ENCODE results near the gene AMER2. TPM values are rescaled to one million over a fixed set of nuclear protein-coding genes. Genes with fewer than 3 reads are reported as not detected.

Gene AMER2
- total RNA-seq, 4 donors from 2014 or later = 0.09 to 2.4 TPM; not detected in 2

DNA sequence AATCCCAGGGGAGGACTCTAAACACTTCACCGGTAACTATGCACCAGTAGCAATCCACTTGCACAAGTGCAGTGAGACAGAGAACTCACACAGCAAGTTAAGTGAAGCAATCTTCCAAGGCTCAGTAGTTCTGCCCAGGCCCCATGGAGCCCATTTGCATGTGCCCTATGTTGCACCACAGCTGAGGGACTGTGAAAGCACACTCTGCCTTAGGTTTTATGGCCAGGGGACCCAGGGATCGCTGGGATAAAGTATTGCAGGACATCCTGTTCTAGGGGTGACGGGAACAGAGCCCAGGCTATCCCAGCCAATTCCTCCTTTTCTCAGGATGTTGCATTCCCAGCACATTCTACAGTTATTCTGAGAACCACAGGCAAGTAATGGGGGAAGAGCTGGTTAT, 6.0 kb upstream of the AMER2 start:
- no peaks in the 10 kb centered on the region for H3K4me1 ChIP-seq
- H3K9me3 ChIP-seq = no peaks in the 10 kb centered on the region
- no peaks in the 10 kb centered on the region for H3K36me3 ChIP-seq
- intact Hi-C loops (cut with DNase I; ENCODE audit: low total_unique reads) = no loop called here
- no peak for TF ChIP-seq POLR2A (IDR thresholded peaks at IDR 0.05)
- TF ChIP-seq CTCF (IDR thresholded peaks at IDR 0.05) = no peak
- DNase-seq = no peak
- no peak overlapping the region for H3K4me3 ChIP-seq
- H3K27ac ChIP-seq = no peak overlapping the region
- peaks cover 0 to 12% of the 10 kb centered on the region in 2 donors for H3K27me3 ChIP-seq

- H3K4me3 ChIP-seq = no peak overlapping the region
- peaks cover 0 to 16% of the 10 kb centered on the region in 2 donors for H3K27me3 ChIP-seq
- TF ChIP-seq CTCF (IDR thresholded peaks at IDR 0.05) (no peak), POLR2A (IDR thresholded peaks at IDR 0.05) (no peak)
- intact Hi-C loops (cut with DNase I; ENCODE audit: low total_unique reads) = no loop called here
- H3K9me3 ChIP-seq = no peaks in the 10 kb centered on the region
- no peak for DNase-seq
- H3K36me3 ChIP-seq = no peaks in the 10 kb centered on the region
- no peaks in the 10 kb centered on the region for H3K4me1 ChIP-seq
- H3K27ac ChIP-seq = no peak overlapping the region
These were observed 5.5 kb upstream of the AMER2 start for GRCh38 chr13:25177636-25178035.

GRCh38 chr13:25177012-25177411, 4.9 kb upstream of the AMER2 start:
- H3K4me1 ChIP-seq = no peaks in the 10 kb centered on the region
- peaks cover 0 to 22% of the 10 kb centered on the region in 2 donors for H3K27me3 ChIP-seq
- intact Hi-C loops (cut with DNase I; ENCODE audit: low total_unique reads) = no loop called here

GRCh38 chr13:25175431-25175830, 3.3 kb upstream of the AMER2 start:
- no peaks in the 10 kb centered on the region for H3K4me1 ChIP-seq
- intact Hi-C loops (cut with DNase I; ENCODE audit: low total_unique reads) = no loop called here
- H3K36me3 ChIP-seq = no peaks in the 10 kb centered on the region
- no peak for DNase-seq
- H3K4me3 ChIP-seq = no peak overlapping the region
- H3K27me3 ChIP-seq = peaks cover 0 to 23% of the 10 kb centered on the region in 2 donors
- H3K9me3 ChIP-seq = no peaks in the 10 kb centered on the region
- H3K27ac ChIP-seq = no peak overlapping the region
- TF ChIP-seq POLR2A (IDR thresholded peaks at IDR 0.05) (no peak), CTCF (IDR thresholded peaks at IDR 0.05) (no peak)

More at GRCh38 chr13:25177012-25177411, 4.9 kb upstream of the AMER2 start:
- H3K36me3 ChIP-seq = no peaks in the 10 kb centered on the region
- H3K4me3 ChIP-seq = no peak overlapping the region
- no peak overlapping the region for H3K27ac ChIP-seq
- H3K9me3 ChIP-seq = no peaks in the 10 kb centered on the region
- TF ChIP-seq POLR2A (IDR thresholded peaks at IDR 0.05) (no peak), CTCF (IDR thresholded peaks at IDR 0.05) (no peak)
- DNase-seq = no peak

- intact Hi-C loops (cut with DNase I; ENCODE audit: low total_unique reads) = no loop called here
- H3K9me3 ChIP-seq = no peaks in the 10 kb centered on the region
- no peaks in the 10 kb centered on the region for H3K4me1 ChIP-seq
- H3K27ac ChIP-seq = no peak overlapping the region
- H3K4me3 ChIP-seq = no peak overlapping the region
- peaks cover 0 to 23% of the 10 kb centered on the region in 2 donors for H3K27me3 ChIP-seq
- no peaks in the 10 kb centered on the region for H3K36me3 ChIP-seq
- DNase-seq = no peak
- no peak for TF ChIP-seq CTCF (IDR thresholded peaks at IDR 0.05)
- no peak for TF ChIP-seq POLR2A (IDR thresholded peaks at IDR 0.05)
These were observed 2.9 kb upstream of the AMER2 start for GRCh38 chr13:25175026-25175425.
